CD4-positive, alpha-beta T cell treated with Interleukin-6 for 4 hours (primary cell): Measurements from ENCODE around the gene PDGFB.
A peak's percentile ranks its signal among the peaks of the same experiment; 100 is the strongest.

Experiments
- DNase-seq: peaks from one replicate; pipeline ENCODE4 v3.0.0-alpha.2; 2020; ENCODE audit warnings: mixed read lengths

PDGFB gene

DNA sequence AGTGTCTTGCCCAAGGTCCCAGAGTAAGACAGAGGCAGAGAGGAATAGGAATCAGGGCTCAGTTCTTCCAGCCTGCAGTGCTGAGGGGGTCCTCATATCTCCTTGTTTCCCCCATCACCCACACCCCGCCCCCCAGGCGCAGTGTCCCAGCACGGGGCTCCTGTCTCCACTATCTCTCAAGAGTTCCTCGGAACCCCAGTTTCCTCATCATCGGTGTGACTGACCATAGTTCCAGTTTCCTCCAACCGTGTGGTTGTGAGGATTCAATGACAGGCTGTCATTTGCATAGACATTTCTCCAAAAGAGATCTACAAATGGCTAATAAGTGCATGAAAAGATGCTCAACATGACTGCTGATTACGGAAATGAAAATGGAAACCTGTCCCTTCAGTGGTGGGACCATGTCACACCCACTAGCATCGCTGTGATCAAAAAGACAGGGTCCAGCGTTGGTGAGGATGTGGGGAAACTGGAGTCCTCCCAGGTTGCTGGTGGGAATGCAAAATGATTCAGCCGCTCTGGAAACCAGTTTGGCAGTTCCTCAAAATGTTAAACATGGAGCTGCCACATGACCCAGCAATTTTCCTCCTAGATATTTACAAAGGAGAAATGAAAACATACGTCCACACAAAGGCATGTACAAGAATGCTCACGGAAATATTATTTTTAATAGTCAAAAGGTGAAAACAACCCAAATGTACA is 31.8 kb upstream of the PDGFB start:
- no peak for DNase-seq

DNA sequence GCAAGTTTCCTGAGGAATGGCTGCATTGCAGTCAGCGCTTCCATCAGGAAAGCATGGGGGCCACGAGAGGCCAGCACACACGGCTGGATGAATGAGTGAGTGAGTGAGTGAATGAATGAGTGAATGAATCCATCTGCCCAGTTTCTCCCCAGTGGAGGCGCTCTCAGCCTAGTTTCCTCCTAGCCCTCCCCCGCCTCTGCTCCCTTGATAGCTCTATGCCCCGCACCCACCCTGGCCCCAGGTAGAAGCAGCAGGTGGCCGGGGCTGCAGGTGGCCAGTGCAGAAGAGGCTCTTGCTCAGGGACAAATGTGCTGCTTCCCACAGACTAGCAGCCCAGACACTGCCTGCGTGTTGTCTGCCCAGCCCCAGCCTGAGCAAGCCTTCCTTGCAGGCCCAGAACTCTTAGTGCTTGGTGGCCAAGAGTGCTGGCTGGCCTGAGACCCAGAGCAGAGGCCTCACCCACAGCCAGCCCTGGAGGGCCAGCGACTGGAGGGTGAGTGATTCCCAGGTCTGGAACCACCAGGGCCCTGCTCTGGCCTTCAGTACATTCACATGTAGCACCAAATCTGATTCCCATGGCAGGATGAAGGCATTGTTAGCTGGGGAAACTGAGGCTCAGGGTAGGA is 31.1 kb upstream of the PDGFB start:
- DNase-seq = no peak

DNA sequence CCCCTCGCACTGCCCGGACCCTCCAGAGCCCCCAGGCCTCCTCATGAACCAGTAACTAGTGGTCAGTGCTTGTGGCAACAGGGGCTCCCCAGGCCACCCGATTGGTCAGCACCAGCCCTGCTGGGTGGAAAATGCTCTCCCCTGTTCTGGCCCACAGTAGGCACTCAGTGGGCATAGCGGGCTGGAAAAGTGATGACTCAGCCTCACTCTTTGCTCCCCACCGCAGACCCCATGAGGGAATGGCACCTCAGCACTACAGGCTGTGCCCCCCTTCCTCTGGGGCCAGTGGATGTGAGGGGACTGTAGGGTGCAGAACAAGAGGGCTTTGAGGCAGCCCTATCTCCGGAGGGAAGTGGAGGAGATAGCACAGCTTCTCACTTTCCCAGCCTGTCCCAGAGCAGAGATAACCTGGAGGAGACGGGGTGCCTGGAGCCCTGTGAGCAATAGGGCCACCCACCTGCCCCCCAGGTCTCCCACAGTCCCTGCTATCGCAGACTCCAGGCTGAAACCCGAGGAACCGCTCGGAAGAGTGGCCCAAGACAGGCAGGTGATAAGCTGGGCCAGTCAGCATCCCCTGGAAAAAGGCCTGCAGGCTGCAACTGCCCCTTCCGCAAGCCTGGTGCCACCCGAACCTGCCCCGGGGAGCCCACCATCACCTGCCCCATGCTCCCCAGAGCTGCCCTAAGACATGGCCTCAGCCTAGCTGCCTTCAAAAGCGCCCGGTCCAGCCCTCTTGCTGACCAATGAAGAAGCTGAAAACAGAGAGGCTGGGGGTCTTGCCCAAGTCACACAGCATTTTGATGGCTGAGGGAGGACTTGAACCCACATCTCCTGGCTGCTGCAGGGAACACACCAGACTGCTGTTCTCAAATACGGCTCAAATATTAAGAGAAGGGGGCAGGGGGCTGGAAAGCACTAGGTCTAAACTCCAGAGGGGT is 29.4 kb upstream of the PDGFB start:
- DNase-seq = no peak

DNA sequence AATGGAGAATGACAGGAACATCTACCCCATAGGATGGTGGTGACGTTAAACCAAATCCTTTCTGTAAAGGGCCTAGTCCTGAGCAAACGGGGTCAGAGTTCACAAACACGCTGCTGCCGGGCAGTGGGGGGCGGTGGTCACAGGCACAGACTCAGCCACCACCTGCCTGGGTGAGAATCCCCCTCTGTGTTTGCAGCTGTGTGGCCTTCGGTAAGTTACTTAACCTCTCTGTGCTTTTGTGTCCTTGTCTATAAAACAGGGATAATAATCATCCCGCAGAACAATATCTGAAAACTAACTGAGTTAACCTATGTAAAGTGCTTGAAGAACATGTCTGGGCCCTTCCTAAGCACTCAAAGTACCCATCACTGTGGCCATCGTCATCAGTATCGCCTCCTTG is 26.0 kb upstream of the PDGFB start:
- DNase-seq = no peak

DNA sequence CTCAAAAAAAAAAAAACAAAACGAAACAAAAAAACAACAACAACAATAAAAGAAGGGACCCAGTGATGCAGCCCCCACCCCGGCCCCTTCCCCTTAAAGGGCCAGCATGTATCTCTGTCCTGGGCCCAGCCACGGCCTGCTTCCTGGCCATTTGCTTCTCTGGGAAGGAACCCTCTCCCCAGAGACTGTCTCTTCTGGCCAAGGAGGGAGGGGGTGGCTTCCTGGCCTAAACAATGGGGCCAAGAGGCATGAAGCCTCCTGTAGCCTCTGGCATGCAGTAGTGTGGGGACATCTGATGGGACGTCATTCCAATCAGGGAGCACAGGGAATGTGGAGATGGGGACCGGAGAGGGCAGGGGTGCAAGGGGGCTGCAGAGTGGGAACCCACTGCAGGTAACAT is 25.5 kb upstream of the PDGFB start:
- no peak for DNase-seq

DNA sequence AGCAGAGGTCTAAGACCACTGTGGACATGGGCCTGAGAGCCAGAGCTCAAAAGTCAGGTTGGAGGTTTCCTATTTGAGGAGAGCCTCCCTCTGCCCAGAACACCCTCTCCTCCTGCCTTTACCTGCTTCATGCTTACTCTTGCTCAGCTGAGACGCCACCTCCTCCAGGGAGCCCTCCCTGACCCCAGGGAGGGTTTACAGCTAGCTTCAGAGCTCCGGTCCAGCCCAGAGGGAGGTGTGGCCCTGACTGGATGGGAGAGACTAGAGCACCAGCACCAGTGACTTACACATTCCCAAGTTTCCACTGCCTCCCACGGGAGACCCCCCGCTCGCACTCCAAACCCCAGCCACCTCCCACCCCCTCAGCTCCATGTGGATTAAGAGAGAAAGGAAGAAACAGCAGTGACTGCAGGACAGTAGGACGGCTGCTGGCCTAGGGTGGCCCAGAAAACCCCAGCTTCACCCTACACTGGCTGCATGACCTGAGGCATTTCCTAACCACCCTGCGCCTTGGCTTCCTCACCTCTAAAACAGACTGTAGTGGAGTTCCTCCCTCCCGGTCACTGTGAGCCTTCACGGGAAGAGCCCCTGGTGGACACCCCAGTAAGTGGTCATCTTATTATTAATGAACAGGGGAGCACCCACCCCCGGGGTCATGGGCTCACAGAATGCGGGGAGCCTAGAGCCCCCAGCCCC is 24.5 kb upstream of the PDGFB start:
- no peak for DNase-seq

DNA sequence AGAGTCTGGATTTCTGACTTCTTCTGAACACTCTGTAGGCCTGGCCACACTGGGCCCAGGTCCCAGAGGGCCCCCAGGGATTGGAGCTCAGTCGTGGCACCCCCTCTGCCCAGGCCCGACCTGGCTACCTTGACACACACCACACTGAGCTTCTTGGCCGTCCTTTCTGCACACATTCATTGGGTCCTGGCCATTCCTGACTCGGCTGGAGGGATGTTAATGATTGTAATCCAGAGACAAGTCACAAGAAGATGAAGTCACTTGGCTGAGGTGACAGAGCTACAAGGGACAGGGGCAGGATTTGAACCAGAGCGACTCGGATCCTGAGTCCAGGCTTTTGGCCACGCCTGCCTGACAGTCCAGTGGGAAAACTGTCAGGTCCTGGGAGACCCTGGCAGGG is 23.9 kb upstream of the PDGFB start:
- DNase-seq = no peak

DNA sequence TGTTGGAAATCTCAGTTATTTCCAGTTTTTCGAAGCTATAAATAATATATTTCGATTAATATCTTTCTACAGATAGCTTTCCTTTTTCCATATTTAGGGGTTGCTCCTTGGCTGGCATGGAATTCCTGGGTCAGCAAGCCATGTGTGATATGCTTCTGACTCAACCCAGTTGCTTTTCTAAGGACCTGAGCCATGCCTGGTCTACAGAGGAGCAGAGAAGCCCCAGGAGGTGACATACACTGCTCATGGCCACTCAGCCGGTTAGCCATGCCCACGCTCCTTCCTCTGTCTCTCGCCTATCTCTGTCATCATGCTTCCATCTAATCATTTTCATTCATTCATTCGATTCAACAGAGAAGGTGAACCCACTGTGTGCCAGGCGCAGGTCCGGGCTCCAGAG is 23.2 kb upstream of the PDGFB start:
- DNase-seq = no peak

DNA sequence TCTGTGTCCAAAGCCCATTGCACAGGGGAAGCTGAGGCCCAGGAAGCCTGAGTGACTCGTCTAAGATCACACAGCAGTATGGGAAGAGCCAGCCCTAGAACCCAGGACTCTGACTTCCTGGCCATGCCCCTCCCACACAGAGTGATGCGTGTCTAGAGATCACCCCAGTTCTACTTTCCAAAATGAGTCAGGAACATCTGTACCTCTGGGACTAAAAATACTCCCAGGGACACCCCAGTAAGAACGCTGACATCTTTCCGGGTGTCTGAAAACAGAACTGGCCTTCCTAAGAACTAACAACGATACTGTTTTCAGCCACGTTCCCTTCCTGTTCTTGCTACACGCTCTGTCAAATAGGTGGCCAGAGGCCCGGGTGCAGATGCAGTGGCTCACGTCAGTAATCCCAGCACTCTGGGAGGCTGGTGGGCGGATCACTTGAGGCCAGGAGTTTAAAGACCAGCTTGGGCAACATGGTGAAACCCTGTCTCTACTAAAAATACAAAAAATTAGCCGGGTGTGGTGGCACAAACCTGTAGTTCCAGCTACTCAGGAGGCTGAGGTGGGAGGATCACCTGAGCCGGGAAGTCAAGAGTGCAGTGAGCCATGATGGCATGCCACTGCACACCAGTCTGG is 21.7 kb upstream of the PDGFB start:
- no peak for DNase-seq

DNA sequence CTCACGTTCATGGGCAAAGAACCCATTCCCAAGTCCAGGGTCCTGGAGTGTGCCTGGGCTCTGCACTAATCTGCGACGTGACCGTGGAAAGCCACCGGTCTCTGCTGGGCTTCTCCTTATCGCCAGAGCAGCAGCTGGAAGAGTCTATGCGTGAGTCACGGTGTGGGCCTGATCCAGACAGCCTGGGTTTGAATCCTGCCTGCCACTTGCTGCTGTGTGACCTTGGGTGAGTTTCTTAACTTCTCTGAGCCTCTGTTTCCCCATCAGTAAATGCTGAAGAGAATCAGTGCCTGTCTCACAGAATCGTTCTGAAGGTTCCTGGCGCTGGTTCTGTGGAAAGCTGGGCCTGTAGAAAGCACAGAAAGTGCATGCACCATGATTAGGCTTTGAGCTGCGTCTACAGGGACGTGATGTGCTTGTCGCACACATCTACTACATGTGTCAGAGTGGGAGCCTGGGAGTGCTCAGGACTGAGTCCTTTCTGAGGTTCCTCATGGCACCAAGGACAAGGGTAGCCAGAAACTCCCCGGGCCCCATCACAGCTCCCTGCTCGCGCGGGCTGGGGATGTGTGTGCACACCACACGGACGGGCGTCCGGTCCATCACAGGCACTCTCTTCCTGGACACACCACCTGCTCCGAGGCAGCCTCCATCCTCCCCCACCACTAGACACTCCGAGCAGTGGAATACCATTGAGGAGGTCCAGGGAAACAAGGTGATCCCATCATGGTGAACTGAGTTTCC is 20.5 kb upstream of the PDGFB start:
- no peak for DNase-seq

DNA sequence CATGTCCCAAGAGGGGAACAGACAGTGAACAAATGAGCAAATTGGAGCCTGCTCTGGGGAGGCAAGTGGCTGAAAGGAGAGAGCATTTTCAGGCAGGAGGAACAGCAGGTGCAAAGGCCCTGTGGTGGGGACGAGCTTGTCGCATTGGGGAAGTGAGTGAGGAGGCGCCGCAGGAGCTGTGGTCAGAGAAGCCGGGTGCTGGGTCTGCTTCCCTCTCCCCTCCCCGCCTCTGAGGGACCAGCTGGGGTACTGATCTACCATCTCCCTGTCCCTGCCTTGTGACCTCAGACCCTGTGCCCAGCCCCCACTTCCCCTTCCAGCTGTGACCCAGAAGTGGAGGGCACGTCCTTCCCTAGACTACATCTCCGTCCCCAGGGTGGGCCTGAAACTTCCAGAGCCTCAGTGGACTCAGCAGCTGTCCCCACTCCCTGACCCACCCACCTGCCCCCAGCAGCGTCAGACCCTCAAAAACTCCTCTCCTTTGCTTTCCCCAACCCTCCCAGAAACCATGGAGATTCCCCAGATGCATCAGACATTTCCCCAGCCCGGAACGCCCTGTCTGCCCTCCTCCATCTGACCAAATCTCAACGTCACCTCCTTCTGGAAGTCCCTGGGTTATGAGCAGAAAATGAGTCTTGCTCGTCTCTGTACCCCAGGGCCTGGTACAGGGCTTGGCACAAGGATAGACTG is 19.7 kb upstream of the PDGFB start:
- DNase-seq = no peak

DNA sequence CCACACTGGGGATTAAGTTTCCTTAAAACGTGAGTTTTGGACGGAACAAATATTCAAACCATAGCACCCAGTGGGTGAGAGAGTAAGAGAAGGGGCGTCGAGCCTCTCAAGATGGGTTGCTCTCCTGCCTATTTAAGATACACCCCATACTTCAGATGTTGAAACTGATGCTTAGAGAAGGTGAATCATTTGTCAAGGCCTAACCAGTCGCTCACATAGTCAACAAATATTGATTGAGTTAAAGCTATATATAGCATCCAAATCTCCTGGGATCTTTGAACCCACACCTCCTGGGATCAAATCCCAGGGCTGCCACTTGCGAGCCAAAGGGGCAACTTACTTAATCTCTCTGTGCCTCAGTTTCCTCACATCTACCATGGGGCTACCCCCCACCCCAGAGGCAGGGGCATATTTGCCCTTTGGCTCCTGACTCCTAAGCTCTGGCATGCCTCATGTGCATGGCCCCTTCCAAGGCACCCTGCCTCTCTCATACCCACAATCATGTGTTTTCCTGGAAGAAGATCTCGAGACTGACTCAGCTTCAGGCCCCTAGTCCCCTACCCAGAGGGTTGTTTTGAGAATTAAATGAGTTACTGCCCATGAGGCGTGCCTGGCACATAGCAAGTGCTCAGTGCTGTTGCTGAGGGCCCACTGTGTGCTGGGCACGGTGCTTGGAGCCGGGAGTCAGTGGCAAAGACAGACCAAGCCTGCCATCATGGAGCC is 19.0 kb upstream of the PDGFB start:
- no peak for DNase-seq

DNA sequence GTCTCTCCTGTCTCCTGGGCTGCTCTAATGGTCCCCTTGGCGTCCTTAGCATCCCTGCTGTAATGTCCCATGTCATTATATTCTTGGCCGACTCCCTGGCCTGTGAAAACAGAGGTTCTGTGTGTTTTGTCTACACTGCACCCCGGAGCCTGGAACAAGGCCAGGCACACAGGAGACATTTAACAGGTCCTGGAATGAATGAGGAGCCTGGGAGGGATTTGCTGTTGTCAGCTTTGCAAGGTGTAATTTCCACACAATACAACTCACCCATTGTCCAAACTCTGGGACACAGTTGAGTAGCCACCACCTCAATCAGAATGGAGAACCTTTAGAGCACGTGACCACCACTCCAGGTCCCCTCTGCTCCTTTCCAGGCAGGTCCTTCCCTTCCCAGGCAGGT is 14.9 kb upstream of the PDGFB start:
- no peak for DNase-seq

DNA sequence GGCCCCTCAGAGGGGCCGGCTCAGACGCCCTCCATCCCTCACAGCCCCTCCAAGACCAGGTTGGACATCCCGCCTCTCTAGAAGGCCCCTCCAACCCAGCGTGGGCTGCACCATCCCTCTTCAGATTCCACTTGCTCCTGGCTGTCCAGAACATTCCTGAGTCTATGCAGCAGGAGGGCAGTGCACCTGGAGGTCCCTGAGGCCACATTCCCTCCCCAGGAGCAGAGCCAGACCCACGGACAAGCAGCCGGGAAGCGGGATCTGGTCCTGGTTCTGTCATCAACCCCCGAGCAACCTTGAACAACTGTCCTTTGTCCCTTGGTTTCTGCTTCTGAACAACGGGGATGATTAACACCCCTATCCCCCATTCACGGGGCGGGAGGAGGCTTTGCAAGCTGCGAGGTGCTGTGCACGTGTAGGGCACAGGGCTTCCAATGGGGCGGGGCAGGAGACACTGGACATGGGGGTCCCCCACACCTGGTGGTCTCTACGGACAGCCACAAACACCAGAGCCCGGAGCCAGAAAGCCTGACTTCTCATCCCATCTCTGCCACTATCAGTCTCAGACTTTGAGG is 13.2 kb upstream of the PDGFB start:
- DNase-seq = no peak

DNA sequence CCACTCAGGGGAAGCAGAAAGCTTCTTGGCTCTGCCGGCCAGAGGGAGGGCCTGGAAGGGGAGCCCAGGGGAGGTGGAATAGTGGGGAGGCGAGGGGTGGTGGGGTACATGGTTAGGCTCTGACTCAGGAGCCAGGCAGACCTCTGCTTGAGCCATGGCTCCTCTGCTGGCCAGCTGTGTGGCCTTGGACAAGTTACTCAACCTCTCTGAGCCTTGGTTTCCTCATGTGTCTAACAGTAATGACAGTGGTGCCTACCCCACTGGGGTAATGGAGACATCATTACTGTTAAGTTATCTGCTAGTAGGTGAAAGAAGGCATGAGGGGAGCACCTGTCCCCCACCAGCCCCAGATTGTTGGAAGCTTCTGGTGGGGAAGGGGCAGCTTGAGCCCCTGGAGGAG is 12.2 kb upstream of the PDGFB start:
- DNase-seq = no peak

DNA sequence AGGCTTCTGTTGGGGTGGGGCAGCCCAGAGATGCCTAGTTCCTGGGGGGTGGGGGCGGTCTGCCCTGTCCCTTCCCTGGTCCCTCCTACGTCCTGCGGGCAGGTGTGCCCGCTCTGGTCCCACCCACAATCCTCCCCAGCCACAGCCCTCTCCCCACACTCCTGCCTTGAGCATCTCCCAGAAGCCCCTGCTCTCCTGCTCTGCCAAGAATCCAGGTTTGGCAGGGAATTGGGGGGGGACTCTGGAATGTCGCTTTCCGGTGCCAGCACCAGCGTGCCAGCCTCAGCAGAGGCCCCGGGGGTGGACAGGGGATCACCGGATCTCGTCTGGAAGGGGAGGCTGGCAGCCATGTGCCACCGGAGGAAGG is 11.4 kb upstream of the PDGFB start:
- no peak for DNase-seq

DNA sequence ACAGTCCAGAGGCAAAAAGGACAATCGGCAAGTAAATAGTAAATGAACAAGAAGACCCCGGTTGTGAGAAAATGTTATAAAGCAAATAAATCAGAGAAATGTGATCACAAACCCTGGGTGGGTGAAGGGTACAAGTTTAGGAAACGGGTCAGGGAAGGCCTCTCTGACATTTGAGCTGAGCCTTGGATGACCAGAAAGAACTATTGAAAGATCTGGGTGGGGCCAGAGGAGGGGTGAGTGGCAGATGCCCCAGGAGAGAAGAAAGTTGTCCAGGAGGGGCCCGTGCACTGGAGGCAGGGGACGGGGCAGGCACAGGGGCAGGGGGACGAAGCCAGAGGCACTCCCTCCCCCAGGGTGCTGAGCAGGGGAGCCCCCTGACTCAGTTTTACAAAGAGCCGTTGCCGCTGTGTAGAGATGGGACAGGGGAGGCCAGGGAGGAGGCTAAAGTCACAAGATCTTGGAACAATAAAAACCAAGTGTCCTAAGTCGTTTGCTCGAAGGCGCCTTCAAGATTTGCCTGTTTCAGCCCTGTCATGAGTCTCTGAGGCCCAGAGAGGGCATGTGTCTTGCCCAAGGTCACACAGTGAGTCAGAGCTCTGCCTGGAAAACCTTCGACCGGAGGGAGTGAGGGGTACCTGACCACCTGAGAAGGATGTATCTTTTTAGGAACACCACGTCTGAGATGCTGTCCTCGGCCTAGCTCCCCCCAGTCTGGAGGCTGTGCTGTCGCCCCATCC is 10.8 kb upstream of the PDGFB start:
- DNase-seq = no peak

DNA sequence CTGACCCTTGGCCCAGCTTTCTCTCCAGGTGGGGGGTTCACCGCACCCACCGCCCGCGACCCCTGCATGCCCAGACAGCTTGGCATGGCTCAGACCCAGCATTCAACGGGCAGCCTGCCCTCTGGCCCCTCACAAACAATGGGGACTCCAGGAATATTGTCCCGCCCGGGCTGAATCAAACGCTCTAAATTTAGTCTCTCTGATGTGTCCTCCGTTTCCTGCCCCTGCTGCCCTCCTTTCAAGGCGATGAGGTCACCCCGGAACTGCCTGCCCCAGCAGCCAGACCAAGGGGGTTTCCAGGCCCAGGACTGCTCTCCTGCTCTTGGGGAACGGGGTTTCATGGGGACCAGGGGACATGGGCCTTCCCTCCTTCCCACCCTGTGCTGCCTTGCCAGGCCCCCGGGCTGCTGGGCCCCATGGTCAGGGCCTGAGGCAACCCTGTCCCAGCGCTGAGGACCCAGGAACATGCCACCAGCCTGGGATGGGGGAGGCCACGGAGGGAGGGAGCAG is 10.1 kb upstream of the PDGFB start:
- DNase-seq = peak; percentile 48

DNA sequence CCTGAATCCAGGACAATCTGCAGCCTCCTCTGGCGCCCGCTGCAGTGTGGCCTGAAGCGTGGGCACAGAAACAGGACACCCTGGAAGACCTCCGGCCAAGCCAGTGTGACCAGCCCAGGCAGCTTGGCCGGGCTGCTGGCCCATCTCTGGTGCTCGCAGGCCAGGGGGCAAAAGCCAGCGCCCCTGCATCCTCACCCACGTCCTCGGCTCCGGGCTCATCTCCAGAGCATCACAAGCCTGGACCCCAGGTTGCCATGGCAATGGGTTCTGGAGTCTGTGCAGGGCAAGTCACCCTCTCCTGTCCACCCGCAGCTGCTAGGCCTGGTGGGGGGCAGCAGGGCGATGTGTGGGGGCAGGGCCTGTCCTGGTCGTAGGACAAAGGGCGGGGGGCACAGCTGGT is 9.3 kb upstream of the PDGFB start:
- DNase-seq = no peak
